ACHN (cell line): Measurements from ENCODE around the gene WDSUB1.
A peak's percentile ranks its signal among the peaks of the same experiment; 100 is the strongest.

ENCODE experiments used
- DNase-seq: peaks from one replicate; pipeline ENCODE4 v3.0.0-alpha.2; 2015
- in situ Hi-C: cut with HindIII; loops from 2 replicates; pipeline ENCODE4 v1.10.0; 2017; ENCODE audit warnings: low sequenced_read_pairs, low pct_ligation_motif_present, low pct_unique_long_range_greater_than_20kb

WDSUB1 gene

GRCh38 chr2:159272156-159272555, 14.3 kb downstream of the WDSUB1 start:
- in situ Hi-C loops, result no loop called here
- no peak for DNase-seq

- in situ Hi-C loops, result no loop called here
- no peak for DNase-seq
Measured at GRCh38 chr2:159270744-159271379, 15.6 kb downstream of the WDSUB1 start.

- no peak for DNase-seq
- in situ Hi-C loops, result no loop called here
Measured at GRCh38 chr2:159267921-159268320, 18.6 kb downstream of the WDSUB1 start.

GRCh38 chr2:159266554-159266953, 19.9 kb downstream of the WDSUB1 start:
- in situ Hi-C loops, result no loop called here
- no peak for DNase-seq

GRCh38 chr2:159265171-159265576, 21.3 kb downstream of the WDSUB1 start:
- in situ Hi-C loops, result no loop called here
- DNase-seq, result no peak

- in situ Hi-C loops, result no loop called here
- DNase-seq, result no peak
Measured at GRCh38 chr2:159262904-159263303, 23.6 kb downstream of the WDSUB1 start.

- in situ Hi-C loops, result no loop called here
- DNase-seq, result no peak
Measured at GRCh38 chr2:159262226-159262625, 24.3 kb downstream of the WDSUB1 start.

GRCh38 chr2:159256159-159256558, 30.3 kb downstream of the WDSUB1 start:
- in situ Hi-C loops, result no loop called here

GRCh38 chr2:159252905-159253304, 33.6 kb downstream of the WDSUB1 start:
- in situ Hi-C loops, result no loop called here
- no peak for DNase-seq

More at GRCh38 chr2:159256159-159256558, 30.3 kb downstream of the WDSUB1 start:
- no peak for DNase-seq

- DNase-seq, result no peak
- in situ Hi-C loops, result no loop called here
Measured at GRCh38 chr2:159251296-159252173, 35.0 kb downstream of the WDSUB1 start.

GRCh38 chr2:159249990-159250715, 36.4 kb downstream of the WDSUB1 start:
- DNase-seq, result peak; percentile 84
- in situ Hi-C loops, result no loop called here

GRCh38 chr2:159246325-159246988, 40.0 kb downstream of the WDSUB1 start:
- DNase-seq, result no peak
- in situ Hi-C loops, result no loop called here

- no peak for DNase-seq
- in situ Hi-C loops, result no loop called here
Measured at GRCh38 chr2:159243529-159243928, 43.0 kb downstream of the WDSUB1 start.

GRCh38 chr2:159234868-159235267, 51.6 kb downstream of the WDSUB1 start:
- no peak for DNase-seq
- in situ Hi-C loops, result no loop called here

GRCh38 chr2:159232456-159233170, 53.9 kb downstream of the WDSUB1 start:
- in situ Hi-C loops, result no loop called here
- no peak for DNase-seq

- no peak for DNase-seq
- in situ Hi-C loops, result no loop called here
Measured at GRCh38 chr2:159230145-159230877, 56.2 kb downstream of the WDSUB1 start.

- in situ Hi-C loops, result no loop called here
- no peak for DNase-seq
Measured at GRCh38 chr2:159229476-159230144, 56.9 kb downstream of the WDSUB1 start.
